ENCODE data around the gene CALB2. TPM values are rescaled to one million over a fixed set of nuclear protein-coding genes. Genes with fewer than 3 reads are reported as not detected.

The CALB2 gene
- polyA plus RNA-seq, 2 of the 4 experiments (the other 2 are of a cell fraction): 3.7 to 6.4 TPM

DNA sequence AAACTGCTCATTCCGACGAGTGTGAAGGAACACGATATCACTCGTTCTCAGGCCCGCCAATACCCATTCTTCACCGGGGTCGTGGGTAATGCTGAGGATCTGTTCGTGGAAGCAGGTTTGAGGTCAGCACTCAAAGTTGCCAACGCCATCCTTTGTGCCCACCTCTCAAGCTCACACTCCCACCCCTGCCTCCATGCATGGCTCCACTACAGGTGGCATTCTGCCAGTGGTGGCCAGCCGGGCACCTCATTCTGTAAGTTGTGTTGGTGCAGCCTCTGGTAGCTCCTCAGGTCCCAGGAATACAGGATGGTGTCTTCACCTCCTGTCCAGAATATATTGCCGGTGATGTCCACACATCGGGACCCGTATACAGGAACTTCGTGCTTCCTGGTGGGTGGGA is 72.7 kb downstream of the CALB2 start:
- Histone ChIP-seq H3K4me2 (no peak overlapping the region), H3K27ac (no peak overlapping the region), H3K9me3 (peaks cover 14% of the 10 kb centered on the region; the same call in 2 of the 3 replicates), H3K4me3 (no peak overlapping the region), H3K4me1 (peaks cover 5% of the 10 kb centered on the region; the same call in 1 of the 3 replicates)
- ChIA-PET POLR2A (no interaction called here), CTCF (no interaction called here)
- FAIRE-seq (no peak), DNase-seq (ENCODE audit: low read depth in 1 of 2, low spot score in 1 of 2) (no peak), ATAC-seq (no peak)
- no peak for TF ChIP-seq NPAS2 (CRISPR knock-in tag; IDR thresholded peaks at IDR 0.05; ENCODE audit: borderline replicate concordance)
- no peak for TF ChIP-seq USF2 (IDR thresholded peaks at IDR 0.05)
- no peak for TF ChIP-seq TP53 (CRISPR knock-in tag; IDR thresholded peaks at IDR 0.05)
- no peak for TF ChIP-seq EP300 (IDR thresholded peaks at IDR 0.05)
- TF ChIP-seq KDM1A (IDR thresholded peaks at IDR 0.05; ENCODE audit: low read depth): no peak
- 54% methylated on average over 14 of the region's 14 CpGs for WGBS (ENCODE audit: missing lambda C conversion rate)

GRCh38 chr16:71431991-71432390 is 73.5 kb downstream of the CALB2 start:
- ATAC-seq: no peak
- Histone ChIP-seq H3K9me3 (peaks cover 14% of the 10 kb centered on the region; the same call in 2 of the 3 replicates), H3K4me1 (peaks cover 5% of the 10 kb centered on the region; the same call in 1 of the 3 replicates), H3K27ac (no peak overlapping the region), H3K4me2 (no peak overlapping the region), H3K4me3 (no peak overlapping the region)
- no peak for TF ChIP-seq BHLHE40 (IDR thresholded peaks at IDR 0.05; ENCODE audit: low read depth, low read length)
- TF ChIP-seq TP53 (CRISPR knock-in tag; IDR thresholded peaks at IDR 0.05): no peak
- TF ChIP-seq CEBPB (IDR thresholded peaks at IDR 0.05): no peak
- TF ChIP-seq GATA3 (IDR thresholded peaks at IDR 0.05; ENCODE audit: borderline replicate concordance): no peak
- CTCF ChIA-PET: interaction anchor here (0.8 to 5.2 kb wide), 2 partner anchors 19 to 21 kb away, joined by 3 to 16 read pairs; no protein-coding TSS in a partner anchor
- DNase-seq (ENCODE audit: low read depth in 1 of 2, low spot score in 1 of 2): no peak
- no peak for FAIRE-seq
- WGBS (ENCODE audit: missing lambda C conversion rate): 42% methylated on average over 9 of the region's 9 CpGs
- POLR2A ChIA-PET: no interaction called here

DNA sequence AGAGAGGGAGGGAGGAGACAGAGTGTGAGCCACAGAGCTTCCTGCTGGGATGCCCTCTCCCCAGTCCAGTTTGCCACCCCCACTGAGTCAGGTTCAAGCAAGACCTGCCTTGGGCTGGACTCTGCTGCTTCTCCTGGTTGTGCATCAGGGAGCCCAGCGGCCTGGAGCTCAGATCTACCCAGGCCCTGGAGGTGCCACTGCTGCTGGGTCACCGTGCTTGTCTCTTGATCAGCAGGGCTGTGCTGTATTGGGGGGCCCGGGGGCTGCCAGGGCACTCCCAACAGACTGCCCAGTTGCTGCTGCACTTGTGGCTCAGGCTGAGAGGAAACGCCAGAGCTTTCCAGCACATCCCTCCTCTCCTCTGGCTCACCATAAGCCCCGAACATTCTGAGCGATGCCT is 74.4 kb downstream of the CALB2 start:
- ATAC-seq (no peak), DNase-seq (ENCODE audit: low read depth in 1 of 2, low spot score in 1 of 2) (no peak), FAIRE-seq (no peak)
- Histone ChIP-seq H3K4me2 (no peak overlapping the region), H3K9me3 (peaks cover 14% of the 10 kb centered on the region; the same call in 2 of the 3 replicates), H3K4me1 (no peaks in the 10 kb centered on the region), H3K27ac (no peak overlapping the region), H3K4me3 (no peak overlapping the region)
- 7% methylated on average over 6 of the region's 6 CpGs for WGBS (ENCODE audit: missing lambda C conversion rate)
- POLR2A ChIA-PET: no interaction called here
- TF ChIP-seq ZFP36 (IDR thresholded peaks at IDR 0.05; ENCODE audit: borderline replicate concordance, partially characterized antibody) (no peak), HMGXB4 (CRISPR knock-in tag; IDR thresholded peaks at IDR 0.05; ENCODE audit: borderline replicate concordance) (no peak), CBX2 (IDR thresholded peaks at IDR 0.05; ENCODE audit: borderline replicate concordance, low read depth) (no peak), JUN (IDR thresholded peaks at IDR 0.05) (no peak), EHMT2 (IDR thresholded peaks at IDR 0.05; ENCODE audit: low read depth) (no peak), NR3C1 (IDR thresholded peaks at IDR 0.05) (no peak), CHD4 (IDR thresholded peaks at IDR 0.05; ENCODE audit: borderline replicate concordance) (no peak), USF2 (IDR thresholded peaks at IDR 0.05) (no peak), BHLHE40 (IDR thresholded peaks at IDR 0.05; ENCODE audit: low read depth, low read length) (no peak), BCL3 (IDR thresholded peaks at IDR 0.05) (no peak), KDM5A (IDR thresholded peaks at IDR 0.05) (no peak)
- TF ChIP-seq, protein P1, sequence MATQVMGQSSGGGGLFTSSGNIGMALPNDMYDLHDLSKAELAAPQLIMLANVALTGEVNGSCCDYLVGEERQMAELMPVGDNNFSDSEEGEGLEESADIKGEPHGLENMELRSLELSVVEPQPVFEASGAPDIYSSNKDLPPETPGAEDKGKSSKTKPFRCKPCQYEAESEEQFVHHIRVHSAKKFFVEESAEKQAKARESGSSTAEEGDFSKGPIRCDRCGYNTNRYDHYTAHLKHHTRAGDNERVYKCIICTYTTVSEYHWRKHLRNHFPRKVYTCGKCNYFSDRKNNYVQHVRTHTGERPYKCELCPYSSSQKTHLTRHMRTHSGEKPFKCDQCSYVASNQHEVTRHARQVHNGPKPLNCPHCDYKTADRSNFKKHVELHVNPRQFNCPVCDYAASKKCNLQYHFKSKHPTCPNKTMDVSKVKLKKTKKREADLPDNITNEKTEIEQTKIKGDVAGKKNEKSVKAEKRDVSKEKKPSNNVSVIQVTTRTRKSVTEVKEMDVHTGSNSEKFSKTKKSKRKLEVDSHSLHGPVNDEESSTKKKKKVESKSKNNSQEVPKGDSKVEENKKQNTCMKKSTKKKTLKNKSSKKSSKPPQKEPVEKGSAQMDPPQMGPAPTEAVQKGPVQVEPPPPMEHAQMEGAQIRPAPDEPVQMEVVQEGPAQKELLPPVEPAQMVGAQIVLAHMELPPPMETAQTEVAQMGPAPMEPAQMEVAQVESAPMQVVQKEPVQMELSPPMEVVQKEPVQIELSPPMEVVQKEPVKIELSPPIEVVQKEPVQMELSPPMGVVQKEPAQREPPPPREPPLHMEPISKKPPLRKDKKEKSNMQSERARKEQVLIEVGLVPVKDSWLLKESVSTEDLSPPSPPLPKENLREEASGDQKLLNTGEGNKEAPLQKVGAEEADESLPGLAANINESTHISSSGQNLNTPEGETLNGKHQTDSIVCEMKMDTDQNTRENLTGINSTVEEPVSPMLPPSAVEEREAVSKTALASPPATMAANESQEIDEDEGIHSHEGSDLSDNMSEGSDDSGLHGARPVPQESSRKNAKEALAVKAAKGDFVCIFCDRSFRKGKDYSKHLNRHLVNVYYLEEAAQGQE (IDR thresholded peaks at IDR 0.05): no peak
- TF ChIP-seq, protein P2, sequence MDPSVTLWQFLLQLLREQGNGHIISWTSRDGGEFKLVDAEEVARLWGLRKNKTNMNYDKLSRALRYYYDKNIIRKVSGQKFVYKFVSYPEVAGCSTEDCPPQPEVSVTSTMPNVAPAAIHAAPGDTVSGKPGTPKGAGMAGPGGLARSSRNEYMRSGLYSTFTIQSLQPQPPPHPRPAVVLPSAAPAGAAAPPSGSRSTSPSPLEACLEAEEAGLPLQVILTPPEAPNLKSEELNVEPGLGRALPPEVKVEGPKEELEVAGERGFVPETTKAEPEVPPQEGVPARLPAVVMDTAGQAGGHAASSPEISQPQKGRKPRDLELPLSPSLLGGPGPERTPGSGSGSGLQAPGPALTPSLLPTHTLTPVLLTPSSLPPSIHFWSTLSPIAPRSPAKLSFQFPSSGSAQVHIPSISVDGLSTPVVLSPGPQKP (IDR thresholded peaks at IDR 0.05; ENCODE audit: low read depth, low read length): no peak
- TF ChIP-seq, protein P3, sequence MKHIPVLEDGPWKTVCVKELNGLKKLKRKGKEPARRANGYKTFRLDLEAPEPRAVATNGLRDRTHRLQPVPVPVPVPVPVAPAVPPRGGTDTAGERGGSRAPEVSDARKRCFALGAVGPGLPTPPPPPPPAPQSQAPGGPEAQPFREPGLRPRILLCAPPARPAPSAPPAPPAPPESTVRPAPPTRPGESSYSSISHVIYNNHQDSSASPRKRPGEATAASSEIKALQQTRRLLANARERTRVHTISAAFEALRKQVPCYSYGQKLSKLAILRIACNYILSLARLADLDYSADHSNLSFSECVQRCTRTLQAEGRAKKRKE (CRISPR knock-in tag; IDR thresholded peaks at IDR 0.05; ENCODE audit: low read depth): no peak
- CTCF ChIA-PET: interaction anchor here (5.2 kb wide), 1 partner anchor 20 kb away, joined by 16 read pairs; no protein-coding TSS in a partner anchor
